Naive B cell (primary cell): Measurements from ENCODE around the gene RSPH1. TPM values are rescaled to one million over a fixed set of nuclear protein-coding genes. Genes with fewer than 3 reads are reported as not detected.

ENCODE experiments used
- ATAC-seq, 2 donors: fragments of 150-1000 bp; cut with Tn5 transposase; 2 replicates each; pipeline ENCODE4 v1.10.0; 2021; ENCODE audit warnings: low read depth in 2 of 2, mild to moderate bottlenecking in 2 of 2, moderate library complexity in 2 of 2
- DNase-seq: peaks from one replicate; pipeline ENCODE4 v3.0.0; 2022
- H3K27ac Mint-ChIP-seq, 6 donors: one replicate each; pipeline ENCODE4 v1.8.0; 2020 to 2022; ENCODE audit warnings: mild to moderate bottlenecking in 6 of 6, mixed read lengths in 6 of 6, moderate library complexity in 5 of 6, inconsistent platforms in 2 of 6
- H3K27me3 Mint-ChIP-seq, 3 donors: one replicate each; pipeline ENCODE4 v1.8.0; 2021 to 2022; ENCODE audit warnings: mixed read lengths in 3 of 3, mild to moderate bottlenecking in 1 of 3
- H3K36me3 Mint-ChIP-seq, 2 donors: one replicate each; pipeline ENCODE4 v1.8.0; 2020 to 2022; ENCODE audit warnings: mixed read lengths in 2 of 2, inconsistent platforms in 1 of 2, mild to moderate bottlenecking in 1 of 2
- H3K4me1 Mint-ChIP-seq, 3 donors: one replicate each; pipeline ENCODE4 v1.8.0; 2020 to 2022; ENCODE audit warnings: mixed read lengths in 3 of 3, inconsistent platforms in 1 of 3, mild to moderate bottlenecking in 1 of 3, moderate library complexity in 1 of 3
- H3K4me3 Mint-ChIP-seq, 8 donors: one replicate each; pipeline ENCODE4 v1.8.0; 2020 to 2022; ENCODE audit warnings: mild to moderate bottlenecking in 8 of 8, mixed read lengths in 8 of 8, moderate library complexity in 8 of 8, inconsistent platforms in 2 of 8
- H3K9me3 Mint-ChIP-seq, 7 donors: one replicate each; pipeline ENCODE4 v1.8.0; 2020 to 2022; ENCODE audit warnings: mixed read lengths in 7 of 7, mild to moderate bottlenecking in 5 of 7, inconsistent platforms in 2 of 7, moderate library complexity in 1 of 7
- polyA plus RNA-seq, 6 donors: library from polyadenylated mRNA; unstranded; fragments of 300-500 nt; fragmentation: Illumina TruSeq; gene quantifications; one replicate each; pipeline ENCODE4 v1.2.3, GENCODE V29; 2021; ENCODE audit warnings: low read depth in 6 of 6

The RSPH1 gene
- not detected for polyA plus RNA-seq

DNA sequence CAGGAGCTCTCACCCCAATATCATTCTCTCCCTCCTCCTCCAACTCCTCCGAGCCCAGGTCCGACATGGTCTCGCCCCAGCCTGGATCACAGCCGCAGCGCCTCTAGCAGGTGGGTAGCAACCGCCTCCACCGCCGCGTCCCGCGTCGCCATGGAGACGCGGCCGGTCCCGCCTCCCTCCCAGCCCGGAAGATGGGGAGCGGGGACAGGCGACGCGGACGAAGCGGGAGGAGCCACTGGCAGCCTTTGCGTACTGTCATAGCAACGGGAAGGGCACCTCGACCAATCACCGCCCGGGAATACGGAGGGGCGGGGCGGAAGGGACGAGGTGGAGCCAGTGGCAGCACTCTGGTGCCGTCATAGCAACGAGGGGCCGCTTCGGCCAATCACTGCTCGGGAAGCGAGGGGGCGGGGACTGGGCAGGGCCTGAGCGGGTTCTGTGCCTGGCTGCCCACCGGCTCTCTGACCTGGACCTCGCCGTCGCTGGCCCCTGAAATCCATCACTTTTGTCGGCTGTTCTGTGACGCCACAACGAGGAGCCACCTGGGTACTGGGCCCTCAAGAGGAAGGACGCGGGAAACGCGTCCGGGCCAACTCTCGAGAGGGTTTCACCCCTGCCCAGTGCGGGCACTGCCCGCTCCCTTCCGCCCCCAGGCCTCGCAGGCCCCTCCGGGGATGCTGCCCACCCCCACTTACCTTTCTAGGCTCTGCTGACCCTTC lies at the start of gene RSPH1:
Gene RSPH1 (minus strand): TSS at position 105 of the 719 bp plus-strand sequence. CDS start 38 bp downstream, at position 67.
- Mint-ChIP-seq H3K27me3 (peaks cover 0 to 5% (median 0%) of the 10 kb centered on the region in 3 donors), H3K36me3 (no peaks in the 10 kb centered on the region), H3K9me3 (no peaks in the 10 kb centered on the region), H3K4me1 (peaks cover 10 to 14% (median 13%) of the 10 kb centered on the region in 3 donors), H3K27ac (peak within 1 kb of the TSS; percentile 92 to 99 (median 96)), H3K4me3 (peak within 1 kb of the TSS; percentile 87 to 95 (median 93))
- DNase-seq: peak; percentile 99
- peak; percentile 92 for ATAC-seq

DNA sequence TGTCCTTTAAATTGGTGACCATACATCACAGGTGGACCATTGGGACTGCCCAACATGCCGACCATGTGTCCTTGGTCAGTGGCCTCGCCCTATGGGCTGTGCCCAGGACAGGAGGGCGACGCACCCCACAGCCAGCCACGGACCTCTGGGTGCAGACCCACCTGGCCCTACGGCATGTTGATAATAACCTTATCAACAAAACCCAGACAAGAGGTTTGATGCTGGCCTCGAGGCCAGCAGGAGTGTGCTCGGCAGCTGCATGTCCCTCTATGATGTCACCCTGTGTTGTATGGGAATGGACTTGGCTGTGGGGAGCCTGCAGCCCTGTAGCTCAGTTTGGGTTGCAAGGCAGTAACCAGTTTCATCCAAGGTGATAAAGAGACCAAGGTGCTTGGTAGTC lies 49.7 kb upstream of the RSPH1 start:
- DNase-seq: no peak
- H3K9me3 Mint-ChIP-seq: no peaks in the 10 kb centered on the region
- no peak for ATAC-seq
- peaks cover 0 to 3% (median 0%) of the 10 kb centered on the region in 3 donors for H3K4me1 Mint-ChIP-seq
- no peak overlapping the region for H3K4me3 Mint-ChIP-seq
- H3K27me3 Mint-ChIP-seq: no peaks in the 10 kb centered on the region
- H3K36me3 Mint-ChIP-seq: peaks cover 32 to 65% of the 10 kb centered on the region in 2 donors
- H3K27ac Mint-ChIP-seq: peak overlapping the region in 3 of 6 donors; percentile 13 to 56 (median 38)

- Mint-ChIP-seq H3K4me1 (peaks cover 0 to 3% (median under 1%) of the 10 kb centered on the region in 3 donors), H3K36me3 (peaks cover 33 to 67% of the 10 kb centered on the region in 2 donors), H3K27me3 (no peaks in the 10 kb centered on the region)
These were observed 49.3 kb upstream of the RSPH1 start for GRCh38 chr21:42545317-42545716.

DNA sequence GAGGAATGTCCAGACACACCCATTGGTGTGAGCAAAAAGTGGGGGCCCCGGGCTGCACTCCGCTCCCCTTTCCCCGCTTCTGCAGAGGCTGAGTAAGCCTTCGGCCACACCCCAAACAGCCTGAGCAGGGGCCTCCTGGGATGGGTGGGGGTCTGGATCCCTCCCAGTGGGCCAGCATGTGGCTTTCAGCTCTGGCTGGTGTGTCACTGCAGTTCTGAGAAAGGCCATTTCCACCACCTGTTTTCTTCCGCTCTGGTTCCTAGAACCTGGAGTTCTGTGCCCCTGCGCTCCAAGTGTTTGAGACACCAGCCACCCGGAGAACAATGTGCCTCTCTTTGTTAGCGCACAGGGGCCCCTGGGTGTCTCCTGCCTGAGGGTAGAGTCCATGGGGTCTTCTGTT lies 48.5 kb upstream of the RSPH1 start:
- Mint-ChIP-seq H3K27ac (peak overlapping the region in 1 of 6 donors; percentile 78), H3K27me3 (no peaks in the 10 kb centered on the region), H3K4me3 (no peak overlapping the region), H3K4me1 (peaks cover 0 to 5% (median 3%) of the 10 kb centered on the region in 3 donors), H3K9me3 (no peaks in the 10 kb centered on the region), H3K36me3 (peaks cover 35 to 68% of the 10 kb centered on the region in 2 donors)
- ATAC-seq (no peak), DNase-seq (no peak)

More at GRCh38 chr21:42545317-42545716, 49.3 kb upstream of the RSPH1 start:
- Mint-ChIP-seq H3K9me3 (no peaks in the 10 kb centered on the region), H3K4me3 (no peak overlapping the region), H3K27ac (peak overlapping the region in 3 of 6 donors; percentile 13 to 78 (median 38))
- DNase-seq: no peak
- ATAC-seq: no peak

DNA sequence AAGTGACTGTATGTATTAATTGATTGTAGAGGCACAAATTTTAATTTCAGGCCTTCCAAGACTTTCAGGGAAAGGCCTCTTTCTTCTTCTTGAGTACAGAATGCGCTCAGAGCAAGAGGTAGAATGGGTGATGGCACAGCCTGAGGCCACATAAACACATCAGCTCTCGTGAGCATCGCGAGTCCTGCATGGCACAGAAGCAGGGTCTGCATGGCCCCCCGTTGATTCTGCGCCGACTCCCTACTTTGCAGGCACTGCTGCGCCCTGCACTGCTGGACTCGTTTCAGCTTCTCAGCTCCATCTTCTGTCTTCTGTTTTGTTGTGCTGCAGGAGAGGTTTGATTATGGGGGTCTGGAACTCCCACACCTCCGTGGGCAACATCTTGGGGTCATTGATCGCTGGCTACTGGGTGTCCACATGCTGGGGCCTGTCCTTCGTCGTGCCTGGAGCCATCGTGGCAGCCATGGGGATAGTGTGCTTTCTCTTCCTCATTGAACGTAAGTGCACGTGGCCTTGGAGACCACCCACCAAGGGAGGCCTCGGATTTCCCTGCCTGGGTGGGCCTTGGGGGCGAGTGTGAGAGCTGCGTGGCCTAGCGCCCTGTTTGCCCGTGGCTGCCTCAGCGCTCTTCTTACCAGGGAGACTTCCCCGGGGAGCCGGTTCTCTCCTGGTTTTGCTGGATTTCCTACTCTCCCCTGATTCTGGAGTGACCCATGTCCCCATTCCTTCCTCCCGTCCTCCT lies 47.3 kb upstream of the RSPH1 start:
- no peaks in the 10 kb centered on the region for H3K9me3 Mint-ChIP-seq
- peaks cover 0 to 5% (median 3%) of the 10 kb centered on the region in 3 donors for H3K4me1 Mint-ChIP-seq
- peak overlapping the region in 3 of 6 donors; percentile 10 to 65 (median 32) for H3K27ac Mint-ChIP-seq
- no peak overlapping the region for H3K4me3 Mint-ChIP-seq
- DNase-seq (no peak), ATAC-seq (no peak)
- no peaks in the 10 kb centered on the region for H3K27me3 Mint-ChIP-seq
- peaks cover 41 to 59% of the 10 kb centered on the region in 2 donors for H3K36me3 Mint-ChIP-seq

DNA sequence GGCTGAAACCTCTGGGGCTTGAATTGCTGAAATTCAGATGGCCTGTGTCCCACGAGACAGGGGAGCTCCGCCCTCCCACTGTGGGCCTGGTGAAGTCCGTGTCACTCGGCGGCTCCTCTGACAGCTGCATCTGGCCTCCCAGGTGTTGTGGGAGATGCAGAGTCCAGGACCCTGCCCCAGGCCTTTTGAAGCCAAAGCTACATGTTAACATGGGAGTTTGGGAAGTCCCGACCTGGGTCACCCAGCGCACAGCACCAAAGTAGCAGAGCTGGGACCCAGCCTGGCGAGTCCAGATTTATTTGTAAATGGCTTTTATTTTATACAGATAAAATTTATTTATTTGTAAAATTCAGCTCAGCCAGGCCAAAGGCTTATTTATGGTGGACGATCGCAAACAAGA lies 46.6 kb upstream of the RSPH1 start:
- peaks cover 0 to 9% (median 5%) of the 10 kb centered on the region in 3 donors for H3K4me1 Mint-ChIP-seq
- no peak for DNase-seq
- H3K27ac Mint-ChIP-seq: no peak overlapping the region
- no peaks in the 10 kb centered on the region for H3K27me3 Mint-ChIP-seq
- no peak for ATAC-seq
- peaks cover 41 to 53% of the 10 kb centered on the region in 2 donors for H3K36me3 Mint-ChIP-seq
- H3K9me3 Mint-ChIP-seq: no peaks in the 10 kb centered on the region
- H3K4me3 Mint-ChIP-seq: no peak overlapping the region

DNA sequence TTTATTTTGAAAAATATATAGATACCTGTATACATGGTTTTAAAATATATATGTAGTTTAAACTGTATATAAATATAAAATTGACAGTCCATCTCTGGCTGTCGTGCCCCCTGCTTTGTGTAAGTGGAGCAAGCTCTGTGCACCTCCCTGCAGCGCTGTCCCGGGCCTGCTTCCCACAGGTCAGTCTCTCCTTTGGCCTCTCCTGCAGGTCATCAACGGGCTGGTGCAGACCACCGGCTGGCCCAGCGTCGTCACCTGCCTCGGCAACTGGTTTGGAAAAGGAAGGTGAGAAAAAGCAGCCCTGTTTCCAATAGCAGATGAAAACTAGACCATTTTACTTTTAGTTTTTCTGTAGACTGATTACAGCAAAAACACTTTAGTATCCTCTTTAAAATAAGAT lies 46.2 kb upstream of the RSPH1 start:
- Mint-ChIP-seq H3K4me3 (no peak overlapping the region), H3K27me3 (no peaks in the 10 kb centered on the region), H3K36me3 (peaks cover 41 to 49% of the 10 kb centered on the region in 2 donors), H3K27ac (peak overlapping the region in 1 of 6 donors; percentile 29), H3K9me3 (no peaks in the 10 kb centered on the region), H3K4me1 (peaks cover 3 to 12% (median 8%) of the 10 kb centered on the region in 3 donors)
- no peak for ATAC-seq
- DNase-seq: no peak

- ATAC-seq: no peak
- Mint-ChIP-seq H3K9me3 (no peaks in the 10 kb centered on the region), H3K36me3 (peaks cover 41 to 43% of the 10 kb centered on the region in 2 donors), H3K4me3 (no peak overlapping the region), H3K27ac (no peak overlapping the region), H3K4me1 (peaks cover 6 to 18% (median 11%) of the 10 kb centered on the region in 3 donors), H3K27me3 (no peaks in the 10 kb centered on the region)
- DNase-seq: no peak
These were observed 45.6 kb upstream of the RSPH1 start for GRCh38 chr21:42541618-42542017.

DNA sequence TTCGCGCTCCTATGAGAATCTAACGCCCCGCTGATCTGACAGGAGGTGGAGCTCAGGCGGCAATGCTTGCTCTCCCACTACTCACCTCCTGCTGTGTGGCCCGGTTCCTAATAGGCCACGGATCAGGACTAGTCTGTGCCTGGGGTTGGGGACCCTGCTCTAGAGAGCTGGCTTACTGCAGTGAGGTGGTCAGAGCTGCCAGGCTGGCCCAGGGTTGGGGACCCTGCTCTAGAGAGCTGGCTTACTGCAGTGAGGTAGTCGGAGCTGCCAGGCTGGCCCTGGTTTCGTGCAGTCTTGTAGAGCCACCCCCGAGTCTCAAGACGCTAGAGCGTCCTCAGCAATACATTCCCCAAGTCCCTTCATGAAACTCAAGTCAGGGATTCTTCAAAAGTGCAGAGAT lies 45.1 kb upstream of the RSPH1 start:
- no peak overlapping the region for H3K4me3 Mint-ChIP-seq
- H3K9me3 Mint-ChIP-seq: no peaks in the 10 kb centered on the region
- no peaks in the 10 kb centered on the region for H3K27me3 Mint-ChIP-seq
- H3K36me3 Mint-ChIP-seq: peaks cover 37 to 38% of the 10 kb centered on the region in 2 donors
- peaks cover 11 to 23% (median 15%) of the 10 kb centered on the region in 3 donors for H3K4me1 Mint-ChIP-seq
- DNase-seq (no peak), ATAC-seq (no peak)
- no peak overlapping the region for H3K27ac Mint-ChIP-seq

- H3K9me3 Mint-ChIP-seq: no peaks in the 10 kb centered on the region
- peak overlapping the region in 2 of 6 donors; percentile 31 to 71 for H3K27ac Mint-ChIP-seq
- H3K27me3 Mint-ChIP-seq: no peaks in the 10 kb centered on the region
- peaks cover 19 to 30% (median 23%) of the 10 kb centered on the region in 3 donors for H3K4me1 Mint-ChIP-seq
- H3K36me3 Mint-ChIP-seq: peaks cover 35 to 36% of the 10 kb centered on the region in 2 donors
- peak overlapping the region in 1 of 8 donors; percentile 41 for H3K4me3 Mint-ChIP-seq
- no peak for ATAC-seq
- DNase-seq: no peak
These were observed 44.4 kb upstream of the RSPH1 start for GRCh38 chr21:42540396-42540795.

- Mint-ChIP-seq H3K36me3 (peaks cover 31 to 36% of the 10 kb centered on the region in 2 donors), H3K4me3 (no peak overlapping the region), H3K4me1 (peaks cover 23 to 35% (median 26%) of the 10 kb centered on the region in 3 donors), H3K27me3 (no peaks in the 10 kb centered on the region), H3K9me3 (no peaks in the 10 kb centered on the region), H3K27ac (peak overlapping the region in 4 of 6 donors; percentile 28 to 71 (median 34))
- DNase-seq: no peak
- ATAC-seq: no peak
These were observed 43.9 kb upstream of the RSPH1 start for GRCh38 chr21:42539931-42540343.

DNA sequence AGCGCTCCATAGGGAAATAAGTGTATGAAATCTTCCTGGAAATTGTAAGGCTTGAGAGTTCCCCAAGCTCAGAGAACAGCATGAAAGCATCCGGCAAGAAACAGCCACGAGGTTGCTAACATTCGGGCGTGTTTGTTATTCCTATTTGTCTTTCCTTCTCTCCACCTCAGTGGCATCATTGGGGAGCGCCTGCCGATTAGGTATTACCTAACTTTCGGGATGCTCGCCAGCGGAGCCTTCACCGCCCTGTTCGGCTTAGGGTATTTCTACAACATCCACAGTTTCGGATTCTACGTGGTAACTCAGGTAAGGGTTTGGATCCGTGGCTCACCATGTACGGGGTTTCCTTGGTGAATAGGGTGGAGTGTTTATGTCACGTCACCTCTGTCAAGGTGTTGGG lies 43.3 kb upstream of the RSPH1 start:
- peaks cover 29 to 38% (median 32%) of the 10 kb centered on the region in 3 donors for H3K4me1 Mint-ChIP-seq
- no peak for DNase-seq
- H3K27ac Mint-ChIP-seq: peak overlapping the region in 1 of 6 donors; percentile 28
- H3K36me3 Mint-ChIP-seq: peaks cover 25 to 31% of the 10 kb centered on the region in 2 donors
- H3K27me3 Mint-ChIP-seq: no peaks in the 10 kb centered on the region
- no peaks in the 10 kb centered on the region for H3K9me3 Mint-ChIP-seq
- no peak for ATAC-seq
- no peak overlapping the region for H3K4me3 Mint-ChIP-seq

- Mint-ChIP-seq H3K9me3 (no peaks in the 10 kb centered on the region), H3K4me1 (peaks cover 34 to 45% (median 37%) of the 10 kb centered on the region in 3 donors), H3K27ac (peak overlapping the region in 3 of 6 donors; percentile 28 to 89 (median 44)), H3K4me3 (no peak overlapping the region), H3K36me3 (peaks cover 18 to 29% of the 10 kb centered on the region in 2 donors), H3K27me3 (no peaks in the 10 kb centered on the region)
- DNase-seq (no peak), ATAC-seq (no peak)
These were observed 42.7 kb upstream of the RSPH1 start for GRCh38 chr21:42538479-42539275.
